Stimulated activated CD8-positive, alpha-beta memory T cell treated with anti-CD3 and anti-CD28 coated beads, Interleukin-12 subunit alpha, Interleukin-12 subunit beta, amount 100 ng/mL, for 24 hours (primary cell): ENCODE results near the gene DDTL.
A peak's percentile ranks its signal among the peaks of the same experiment; 100 is the strongest.
"Not testable (repeated sequence)": the region's sequence is repeated elsewhere in the genome, so short reads cannot be mapped to it uniquely, and the experiment has no call there.

Experiments used
- DNase-seq: peaks from one replicate; pipeline ENCODE4 v3.0.0-alpha.2; 2020; ENCODE audit errors: extremely low read depth

DDTL gene

GRCh38 chr22:23966568-23966967, at the start of gene DDTL:
Gene DDTL (plus strand): TSS chr22:23966888. CDS start chr22:23966915, 27 bp downstream.
- not testable (repeated sequence) for DNase-seq

DNA sequence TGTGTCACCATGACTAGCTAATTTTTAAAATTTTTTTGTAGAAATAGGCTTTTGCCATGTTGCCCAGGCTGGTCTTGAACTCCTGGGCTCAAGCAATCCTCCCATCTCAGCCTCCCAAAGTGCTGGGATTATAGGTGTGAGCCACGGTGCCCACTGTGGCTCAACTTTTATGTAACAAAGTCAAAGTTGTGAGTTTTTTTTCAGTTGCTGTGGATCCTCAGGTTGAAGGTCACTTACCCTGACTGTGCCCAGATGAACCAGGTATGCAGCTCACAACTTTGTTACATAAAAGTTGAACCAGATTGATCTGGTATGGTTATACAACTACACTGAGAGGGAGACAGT, 46.4 kb upstream of the DDTL start:
- not testable (repeated sequence) for DNase-seq

DNA sequence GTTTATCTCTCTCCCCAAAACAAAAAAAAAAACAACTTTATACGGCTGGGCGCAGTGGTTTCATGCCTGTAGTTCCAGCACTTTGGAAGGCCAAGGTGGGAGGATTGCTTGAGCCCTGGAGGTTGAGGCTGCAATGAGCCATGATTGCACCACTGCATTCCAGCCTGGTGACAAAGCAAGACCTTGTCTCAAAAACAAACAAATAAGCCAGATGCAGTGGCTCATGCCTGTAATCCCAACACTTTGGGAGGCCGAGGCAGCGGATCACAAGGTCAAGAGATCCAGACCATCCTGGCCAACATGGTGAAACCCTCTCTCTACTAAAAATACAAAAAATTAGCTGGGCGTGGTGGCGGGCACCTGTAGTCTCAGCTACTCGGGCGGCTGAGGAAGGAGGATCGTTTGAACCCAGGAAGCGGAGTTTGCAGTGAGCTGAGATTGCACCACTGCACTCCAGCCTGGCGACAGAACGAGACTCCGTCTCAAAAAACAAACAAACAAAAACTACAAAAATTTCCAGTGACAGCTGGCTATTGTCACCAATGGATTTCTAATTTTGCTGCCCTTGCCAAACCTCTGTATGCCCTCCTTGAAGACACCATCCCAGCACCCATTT, 45.0 kb upstream of the DDTL start:
- not testable (repeated sequence) for DNase-seq

- no peak for DNase-seq
These were observed 43.8 kb upstream of the DDTL start for GRCh38 chr22:23922921-23923320.

DNA sequence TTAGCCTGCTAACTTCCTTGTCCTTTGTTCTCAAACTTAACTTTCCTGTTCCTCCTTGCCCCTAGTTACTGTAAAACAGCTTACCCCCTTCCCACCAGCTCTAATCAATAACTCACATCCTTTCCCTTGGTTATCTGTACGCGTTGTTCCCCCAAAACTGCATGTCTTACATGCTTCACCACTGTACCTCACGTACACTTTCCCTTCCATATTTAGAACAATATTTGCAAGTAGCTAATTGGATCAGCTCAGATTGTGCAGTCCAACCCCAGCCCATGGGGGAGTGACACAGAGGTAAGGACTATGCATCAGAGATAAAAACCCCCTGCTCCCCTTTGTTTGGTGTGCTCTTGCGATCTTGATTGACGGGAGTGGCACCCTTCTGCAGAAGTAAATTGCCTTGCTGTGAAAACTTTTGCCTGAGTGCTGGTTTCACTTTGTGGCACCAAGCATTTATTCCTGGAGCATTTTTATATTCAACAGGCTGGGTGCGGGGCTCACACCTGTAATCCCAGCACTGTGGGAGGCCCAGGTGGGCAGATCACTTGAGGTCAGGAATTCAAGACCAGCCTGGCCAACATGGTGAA, 41.6 kb upstream of the DDTL start:
- no peak for DNase-seq

DNA sequence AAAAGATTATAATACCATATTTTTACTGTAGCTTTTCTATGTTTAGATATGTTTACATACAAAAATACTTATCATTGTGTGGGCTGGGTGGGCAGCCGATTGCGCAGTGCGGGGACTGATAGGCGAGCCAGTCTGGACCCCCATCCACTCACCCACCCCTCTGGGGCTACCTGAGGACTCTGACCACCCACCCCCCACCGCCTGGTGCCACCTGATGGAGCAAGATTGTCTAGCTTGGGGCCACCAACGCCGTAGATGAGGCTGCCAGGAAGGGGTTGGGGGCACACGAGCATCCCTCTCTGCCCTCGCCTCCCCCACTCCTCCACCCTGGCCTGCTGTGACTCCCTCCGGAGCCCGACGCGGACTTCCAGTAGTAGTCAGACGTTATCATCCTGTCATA, 40.1 kb upstream of the DDTL start:
- DNase-seq: no peak

- no peak for DNase-seq
These were observed 28.2 kb upstream of the DDTL start for GRCh38 chr22:23938328-23939016.

DNA sequence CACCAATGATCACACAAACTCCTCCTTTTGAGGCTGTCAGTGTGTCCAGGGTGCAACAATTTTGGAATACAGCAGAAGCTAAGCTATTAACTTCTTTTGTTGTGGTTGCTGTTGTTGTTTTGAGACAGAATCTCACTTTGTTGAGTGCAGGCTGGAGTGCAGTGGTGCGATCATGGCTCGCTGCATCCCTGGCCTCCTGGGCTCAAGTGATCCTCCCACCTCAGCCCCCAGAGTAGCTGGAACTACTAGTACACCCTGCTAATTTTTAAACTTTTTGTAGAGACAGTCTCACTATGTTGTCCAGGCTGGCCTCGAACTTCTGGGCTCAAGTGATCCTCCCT, 27.7 kb upstream of the DDTL start:
- no peak for DNase-seq

- DNase-seq: not testable (repeated sequence)
These were observed 26.5 kb upstream of the DDTL start for GRCh38 chr22:23940166-23940565.

- DNase-seq: not testable (repeated sequence)
These were observed 19.3 kb upstream of the DDTL start for GRCh38 chr22:23947391-23947790.

DNA sequence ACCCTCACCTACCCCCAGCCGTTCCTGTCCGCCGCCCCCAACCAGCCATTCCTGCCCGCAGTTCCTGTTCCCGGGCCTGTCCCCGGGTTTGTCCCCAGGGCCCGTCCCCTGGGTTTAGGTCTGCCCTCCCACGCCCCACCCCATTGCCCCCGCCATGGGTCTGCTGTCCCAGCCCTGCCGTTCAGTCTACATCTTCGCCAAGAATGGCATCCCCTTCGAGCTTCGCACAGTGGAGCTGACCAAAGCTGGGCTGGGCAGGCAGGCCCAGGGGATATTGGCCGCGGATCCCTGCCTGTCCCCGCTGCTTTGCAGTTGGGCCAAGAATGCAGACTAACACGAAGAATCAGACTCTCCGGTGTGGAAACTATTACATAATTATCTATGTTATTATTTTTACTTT, 16.9 kb upstream of the DDTL start:
- not testable (repeated sequence) for DNase-seq

DNA sequence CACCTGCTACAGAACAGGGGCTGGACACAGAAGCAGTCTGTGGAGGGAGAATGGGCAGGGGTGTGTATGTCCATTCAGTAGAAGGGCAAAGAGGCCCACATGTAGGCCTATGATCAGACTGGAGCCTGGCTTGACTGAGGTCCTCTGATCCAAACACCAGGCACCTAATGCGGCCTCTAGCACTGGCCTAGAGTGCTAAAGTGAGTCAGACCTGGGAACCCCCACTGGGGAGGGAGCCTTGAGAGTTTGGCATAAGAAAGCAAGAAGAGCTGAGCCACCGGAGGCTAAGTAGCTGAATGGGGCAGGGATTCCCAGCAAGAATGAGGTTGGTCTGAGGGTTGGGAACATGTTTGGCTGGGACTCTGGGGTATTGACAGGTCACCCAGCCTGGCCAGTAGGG, 15.3 kb upstream of the DDTL start:
- DNase-seq: not testable (repeated sequence)

DNA sequence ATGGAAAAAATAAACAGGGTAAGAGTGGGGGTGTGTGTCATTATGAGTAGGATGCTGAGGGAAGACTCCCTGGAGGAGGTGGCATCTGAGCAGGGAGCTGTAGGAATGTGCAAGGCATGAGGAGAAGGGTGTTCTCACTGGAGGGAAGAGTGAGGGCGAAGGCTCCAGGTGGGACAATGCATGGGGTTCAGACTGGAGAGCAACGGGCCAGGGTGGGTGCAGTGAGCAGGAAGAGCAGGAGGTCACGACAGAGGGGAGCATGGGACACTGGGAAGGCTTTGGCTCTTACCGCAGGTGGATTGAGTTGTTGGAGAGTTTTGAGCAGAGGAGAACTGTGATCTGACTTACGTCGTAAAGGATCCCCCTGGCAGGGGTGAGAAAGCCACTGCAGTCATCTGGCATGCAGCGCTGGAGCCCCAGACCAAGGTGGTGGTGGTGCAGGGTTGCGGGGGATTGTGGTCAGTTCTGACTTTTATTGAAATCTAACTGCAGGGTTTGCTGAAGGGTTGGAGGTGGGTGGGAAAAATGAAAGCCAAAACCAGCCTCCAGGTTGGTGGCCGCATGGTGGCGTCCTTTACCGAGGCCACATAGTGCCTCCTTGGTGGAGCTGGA, 13.8 kb upstream of the DDTL start:
- DNase-seq: not testable (repeated sequence)

GRCh38 chr22:23953485-23953884, 13.2 kb upstream of the DDTL start:
- DNase-seq: not testable (repeated sequence)

- not testable (repeated sequence) for DNase-seq
These were observed 12.3 kb upstream of the DDTL start for GRCh38 chr22:23954193-23954990.

DNA sequence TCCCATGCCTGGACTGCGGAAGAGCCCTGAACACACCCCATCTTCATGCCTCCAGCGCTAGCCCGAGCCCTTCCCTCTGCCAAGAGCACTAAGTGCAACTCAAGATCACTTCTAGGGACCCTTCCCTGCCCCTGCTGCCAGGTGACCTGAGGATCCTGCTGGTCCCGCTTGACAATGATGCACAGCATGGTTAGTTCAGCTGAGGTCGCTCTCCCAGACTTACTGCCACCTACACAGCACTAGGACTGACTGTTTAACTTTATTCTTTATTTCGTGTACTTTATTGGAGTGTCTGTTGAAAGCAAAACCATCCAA, 11.7 kb upstream of the DDTL start:
- DNase-seq: not testable (repeated sequence)

- not testable (repeated sequence) for DNase-seq
These were observed 10.8 kb upstream of the DDTL start for GRCh38 chr22:23955886-23956285.

GRCh38 chr22:23956301-23956900, 10.3 kb upstream of the DDTL start:
- peak; percentile 37 for DNase-seq

GRCh38 chr22:23961084-23961771, 5.5 kb upstream of the DDTL start, which contains the start of gene GSTT2B:
Gene GSTT2B (minus strand): TSS chr22:23961195. CDS start chr22:23961131, 64 bp downstream.
- DNase-seq: not testable (repeated sequence)

GRCh38 chr22:23966094-23966493, 594 bp upstream of the DDTL start:
- not testable (repeated sequence) for DNase-seq

GRCh38 chr22:23969071-23969470, 2.4 kb downstream of the DDTL start:
- no peak for DNase-seq
